H9 (cell line): ENCODE measurements around the gene CHD6. TPM values are rescaled to one million over a fixed set of nuclear protein-coding genes. Genes with fewer than 3 reads are reported as not detected.

Source experiments
- DNase-seq: peaks from one replicate; pipeline ENCODE4 v3.0.0-alpha.2; 2017
- H2AFZ ChIP-seq: one replicate; pipeline ENCODE4 v1.6.1; 2013; ENCODE audit warnings: mild to moderate bottlenecking, low read length, control low read depth, moderate library complexity
- H2AK5ac ChIP-seq: 2 replicates; pipeline ENCODE4 v1.6.1; 2013; ENCODE audit warnings: low read length, control low read depth, mixed read lengths; ENCODE audit not compliant: insufficient read length
- H2BK120ac ChIP-seq: one replicate; pipeline ENCODE4 v1.6.1; 2013; ENCODE audit warnings: low read depth, mild to moderate bottlenecking, low read length, control low read depth, inconsistent platforms; ENCODE audit not compliant: poor library complexity, severe bottlenecking
- H2BK12ac ChIP-seq: 2 replicates; pipeline ENCODE4 v1.6.1; 2013; ENCODE audit warnings: low read length, control low read depth, mixed read lengths, low read depth; ENCODE audit not compliant: insufficient read length
- H2BK15ac ChIP-seq: 2 replicates; pipeline ENCODE4 v1.6.1; 2013; ENCODE audit warnings: low read depth, low read length, control low read depth
- H2BK20ac ChIP-seq: one replicate; pipeline ENCODE4 v1.6.1; 2013; ENCODE audit warnings: low read depth, mild to moderate bottlenecking, low read length, control low read depth, inconsistent platforms; ENCODE audit not compliant: poor library complexity, severe bottlenecking
- H2BK5ac ChIP-seq: 2 replicates; pipeline ENCODE4 v1.6.1; 2013; ENCODE audit warnings: low read length, control low read depth, mixed read lengths; ENCODE audit not compliant: insufficient read length
- H3K14ac ChIP-seq: 2 replicates; pipeline ENCODE4 v1.6.1; 2013; ENCODE audit warnings: low read length, control low read depth; ENCODE audit not compliant: insufficient read depth
- H3K18ac ChIP-seq: 2 replicates; pipeline ENCODE4 v1.6.1; 2013; ENCODE audit warnings: low read depth, mild to moderate bottlenecking, mixed read lengths, low read length, control low read depth; ENCODE audit not compliant: insufficient read length
- H3K23ac ChIP-seq: 2 replicates; pipeline ENCODE4 v1.6.1; 2013; ENCODE audit warnings: low read length, control low read depth, mixed read lengths, low read depth; ENCODE audit not compliant: insufficient read length
- H3K23me2 ChIP-seq: 2 replicates; pipeline ENCODE4 v1.6.1; 2013; ENCODE audit warnings: low read depth, mild to moderate bottlenecking, mixed read lengths, low read length, control low read depth; ENCODE audit not compliant: insufficient read length, poor library complexity, severe bottlenecking
- H3K27ac ChIP-seq: 2 replicates; pipeline ENCODE4 v1.5.1; 2013; ENCODE audit warnings: low read length, control low read depth, mixed read lengths, low read depth; ENCODE audit not compliant: insufficient read length
- H3K27me3 ChIP-seq: 2 replicates; pipeline ENCODE4 v1.6.1; 2013; ENCODE audit warnings: low read length, control low read depth, inconsistent platforms; ENCODE audit not compliant: insufficient read depth
- H3K4ac ChIP-seq: 2 replicates; pipeline ENCODE4 v1.6.1; 2013; ENCODE audit warnings: low read depth, mild to moderate bottlenecking, control low read depth, inconsistent platforms, low read length, moderate library complexity
- H3K4me1 ChIP-seq: 2 replicates; pipeline ENCODE4 v1.6.1; 2013; ENCODE audit warnings: low read length, control low read depth, inconsistent platforms; ENCODE audit not compliant: insufficient read depth
- H3K4me2 ChIP-seq: 2 replicates; pipeline ENCODE4 v1.6.1; 2013; ENCODE audit warnings: low read length, control low read depth, mixed read lengths; ENCODE audit not compliant: insufficient read length, insufficient read depth
- H3K56ac ChIP-seq: 2 replicates; pipeline ENCODE4 v1.6.1; 2013; ENCODE audit warnings: low read depth, mild to moderate bottlenecking, mixed read lengths, low read length, control low read depth; ENCODE audit not compliant: insufficient read length
- H3K79me1 ChIP-seq: 2 replicates; pipeline ENCODE4 v1.6.1; 2013; ENCODE audit warnings: low read depth, mild to moderate bottlenecking, moderate library complexity, low read length, control low read depth, inconsistent platforms; ENCODE audit not compliant: insufficient read depth, poor library complexity, severe bottlenecking
- H3K79me2 ChIP-seq: 2 replicates; pipeline ENCODE4 v1.6.1; 2013; ENCODE audit warnings: low read length, control low read depth, inconsistent platforms; ENCODE audit not compliant: insufficient read depth
- H3K9ac ChIP-seq: 2 replicates; pipeline ENCODE4 v1.6.1; 2013; ENCODE audit warnings: low read length, control low read depth, mixed read lengths; ENCODE audit not compliant: insufficient read length; ENCODE audit errors: extremely low read depth
- H3K9me3 ChIP-seq: one replicate; pipeline ENCODE4 v1.6.1; 2013; ENCODE audit warnings: low read depth, low read length, inconsistent platforms; ENCODE audit not compliant: control insufficient read depth
- H3T11ph ChIP-seq: one replicate; pipeline ENCODE4 v1.6.1; 2013; ENCODE audit warnings: mild to moderate bottlenecking, low read length, control low read depth, inconsistent platforms
- H4K20me1 ChIP-seq: one replicate; pipeline ENCODE4 v1.6.1; 2013; ENCODE audit not compliant: control insufficient read depth, insufficient read length, insufficient read depth
- H4K5ac ChIP-seq: 2 replicates; pipeline ENCODE4 v1.6.1; 2013; ENCODE audit warnings: low read depth, mild to moderate bottlenecking, mixed read lengths, low read length, control low read depth; ENCODE audit not compliant: insufficient read length
- H4K8ac ChIP-seq: replicated peaks from 2 replicates; pipeline ENCODE4 v1.6.1; 2013; ENCODE audit warnings: low read length, control low read depth, mixed read lengths, low read depth; ENCODE audit not compliant: insufficient read length
- H4K91ac ChIP-seq: 2 replicates; pipeline ENCODE4 v1.6.1; 2013; ENCODE audit warnings: low read depth, mild to moderate bottlenecking, moderate library complexity, mixed read lengths, low read length, control low read depth; ENCODE audit not compliant: insufficient read length
- H3K27ac Mint-ChIP-seq, 3 experiments: 2 replicates in 2 of 3; 3 replicates in 1 of 3; pipeline ENCODE4 v1.8.0; 2020 to 2021; ENCODE audit warnings: mixed read lengths in 3 of 3, mild to moderate bottlenecking in 1 of 3, moderate library complexity in 1 of 3
- H3K27me3 Mint-ChIP-seq: 2 replicates; pipeline ENCODE4 v1.8.0; 2021; ENCODE audit warnings: low read depth, mild to moderate bottlenecking, moderate library complexity, mixed read lengths
- H3K36me3 Mint-ChIP-seq, 3 experiments: 2 replicates in 2 of 3; 3 replicates in 1 of 3; pipeline ENCODE4 v1.8.0; 2020 to 2021; ENCODE audit warnings: low read depth in 3 of 3, mixed read lengths in 3 of 3; ENCODE audit not compliant: insufficient read depth in 1 of 3
- H3K4me1 Mint-ChIP-seq, 2 experiments: 2 replicates each; pipeline ENCODE4 v1.8.0; 2020; ENCODE audit warnings: mixed read lengths in 2 of 2
- H3K4me3 Mint-ChIP-seq, 2 experiments: 2 replicates in 1 of 2; 3 replicates in 1 of 2; pipeline ENCODE4 v1.8.0; 2020 to 2021; ENCODE audit warnings: mild to moderate bottlenecking in 2 of 2, mixed read lengths in 2 of 2, moderate library complexity in 1 of 2
- H3K9me3 Mint-ChIP-seq, 2 experiments: 2 replicates in 1 of 2; 3 replicates in 1 of 2; pipeline ENCODE4 v1.8.0; 2020; ENCODE audit warnings: mild to moderate bottlenecking in 2 of 2, mixed read lengths in 2 of 2, moderate library complexity in 1 of 2
- WGBS: extraction: QIAGEN DNeasy Blood & Tissue Kit; methylation state at CpG from one replicate; pipeline ENCODE4 v1.1.7; 2013; ENCODE audit warnings: missing lambda C conversion rate, low lambda C conversion rate, mixed read lengths; ENCODE audit not compliant: insufficient read length; ENCODE audit errors: extremely low coverage; 5-methylcytosine and 5-hydroxymethylcytosine counted together
- total RNA-seq: library from RNA; stranded (reverse); gene quantifications from 2 replicates; pipeline ENCODE4 v1.2.1, GENCODE V29; 2021
- TF ChIP-seq, protein P1 (sequence below): fragments of 200-600 bp; sonication (generic); conservative IDR thresholded peaks from 3 replicates; pipeline ENCODE4 v1.8.0; 2021; ENCODE audit warnings: antibody characterized with exemption, mild to moderate bottlenecking

CHD6 gene
- total RNA-seq, 1 experiment from 2014 or later = 51.5 TPM

DNA sequence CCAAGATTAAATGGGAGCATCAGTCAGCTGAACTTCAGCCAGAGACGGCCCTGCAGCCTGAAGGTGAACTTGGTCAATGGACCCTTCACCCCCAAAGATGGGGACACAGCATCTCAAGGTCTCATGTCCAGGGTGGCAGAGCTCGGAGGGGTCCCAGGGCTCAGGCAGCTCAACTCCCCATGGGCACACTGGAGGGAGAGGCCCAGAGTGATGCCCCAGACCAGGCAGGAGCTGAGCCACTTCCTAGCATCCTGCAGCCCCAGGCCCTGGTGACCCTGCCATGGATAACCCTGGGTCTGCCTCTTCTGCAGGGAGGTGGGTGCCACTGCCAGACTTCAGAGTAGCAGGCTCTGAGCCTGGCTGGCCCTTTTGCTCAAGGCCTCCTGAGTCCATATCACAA lies 224.1 kb downstream of the CHD6 start:
- H3K27ac Mint-ChIP-seq = no peak overlapping the region
- no peaks in the 10 kb centered on the region for H3K79me1 ChIP-seq
- WGBS = no CpG with 5 or more reads among the region's 2 CpGs

More for the DNA sequence above, 224.1 kb downstream of the CHD6 start:
- Mint-ChIP-seq H3K4me1 (peaks cover 19 to 22% of the 10 kb centered on the region in 2 experiments), H3K36me3 (no peaks in the 10 kb centered on the region), H3K4me3 (no peak overlapping the region), H3K27me3 (no peaks in the 10 kb centered on the region; the same call in 1 of the 2 replicates), H3K9me3 (no peaks in the 10 kb centered on the region)
- no peak overlapping the region for H3T11ph ChIP-seq
- no peak overlapping the region for H3K27ac ChIP-seq
- H2BK20ac ChIP-seq = no peak overlapping the region
- TF ChIP-seq, protein P1, sequence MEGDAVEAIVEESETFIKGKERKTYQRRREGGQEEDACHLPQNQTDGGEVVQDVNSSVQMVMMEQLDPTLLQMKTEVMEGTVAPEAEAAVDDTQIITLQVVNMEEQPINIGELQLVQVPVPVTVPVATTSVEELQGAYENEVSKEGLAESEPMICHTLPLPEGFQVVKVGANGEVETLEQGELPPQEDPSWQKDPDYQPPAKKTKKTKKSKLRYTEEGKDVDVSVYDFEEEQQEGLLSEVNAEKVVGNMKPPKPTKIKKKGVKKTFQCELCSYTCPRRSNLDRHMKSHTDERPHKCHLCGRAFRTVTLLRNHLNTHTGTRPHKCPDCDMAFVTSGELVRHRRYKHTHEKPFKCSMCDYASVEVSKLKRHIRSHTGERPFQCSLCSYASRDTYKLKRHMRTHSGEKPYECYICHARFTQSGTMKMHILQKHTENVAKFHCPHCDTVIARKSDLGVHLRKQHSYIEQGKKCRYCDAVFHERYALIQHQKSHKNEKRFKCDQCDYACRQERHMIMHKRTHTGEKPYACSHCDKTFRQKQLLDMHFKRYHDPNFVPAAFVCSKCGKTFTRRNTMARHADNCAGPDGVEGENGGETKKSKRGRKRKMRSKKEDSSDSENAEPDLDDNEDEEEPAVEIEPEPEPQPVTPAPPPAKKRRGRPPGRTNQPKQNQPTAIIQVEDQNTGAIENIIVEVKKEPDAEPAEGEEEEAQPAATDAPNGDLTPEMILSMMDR = no peak
- H2BK15ac ChIP-seq = no peak overlapping the region
- no peak for DNase-seq
- no peak overlapping the region for H3K4ac ChIP-seq
- H3K4me1 ChIP-seq = peaks cover 8% of the 10 kb centered on the region; the same call in 1 of the 2 replicates
- H2BK12ac ChIP-seq = no peak overlapping the region
- H3K9ac ChIP-seq = no peak overlapping the region
- H4K5ac ChIP-seq = no peak overlapping the region
- H4K20me1 ChIP-seq = no peaks in the 10 kb centered on the region
- no peaks in the 10 kb centered on the region for H3K79me2 ChIP-seq
- H2BK120ac ChIP-seq = no peak overlapping the region
- H3K56ac ChIP-seq = no peak overlapping the region
- H3K23ac ChIP-seq = no peak overlapping the region
- H4K91ac ChIP-seq = no peak overlapping the region
- H3K9me3 ChIP-seq = no peaks in the 10 kb centered on the region
- H4K8ac ChIP-seq = no peak overlapping the region
- H2AFZ ChIP-seq = no peak overlapping the region
- H3K27me3 ChIP-seq = no peaks in the 10 kb centered on the region
- H3K23me2 ChIP-seq = no peaks in the 10 kb centered on the region
- no peak overlapping the region for H3K4me2 ChIP-seq
- no peak overlapping the region for H3K18ac ChIP-seq
- H2AK5ac ChIP-seq = no peak overlapping the region
- H3K14ac ChIP-seq = no peak overlapping the region
- H2BK5ac ChIP-seq = no peak overlapping the region
